CD4-positive, alpha-beta T cell treated with Interleukin-17A for 4 hours (primary cell): Measurements from ENCODE around the gene TMEM266.

ENCODE experiments used
- DNase-seq: peaks from one replicate; pipeline ENCODE4 v3.0.0-alpha.2; 2020; ENCODE audit warnings: mixed read lengths

Gene TMEM266

GRCh38 chr15:76163457-76164295 is 103.9 kb downstream of the TMEM266 start:
- DNase-seq = no peak

GRCh38 chr15:76164602-76165001 is 104.8 kb downstream of the TMEM266 start:
- no peak for DNase-seq

GRCh38 chr15:76165951-76166350 is 106.2 kb downstream of the TMEM266 start:
- DNase-seq = no peak

GRCh38 chr15:76168237-76168984 is 108.6 kb downstream of the TMEM266 start:
- DNase-seq = no peak

GRCh38 chr15:76169018-76169417 is 109.2 kb downstream of the TMEM266 start:
- no peak for DNase-seq

- DNase-seq = no peak
Measured at GRCh38 chr15:76169911-76170800, 110.4 kb downstream of the TMEM266 start.

GRCh38 chr15:76172782-76173181 is 113.0 kb downstream of the TMEM266 start:
- no peak for DNase-seq

- DNase-seq = no peak
Measured at GRCh38 chr15:76173317-76173834, 113.6 kb downstream of the TMEM266 start.

- no peak for DNase-seq
Measured at GRCh38 chr15:76174654-76175053, 114.9 kb downstream of the TMEM266 start.

GRCh38 chr15:76175442-76175841 is 115.7 kb downstream of the TMEM266 start:
- no peak for DNase-seq

GRCh38 chr15:76176059-76176458 is 116.3 kb downstream of the TMEM266 start:
- no peak for DNase-seq

- no peak for DNase-seq
Measured at GRCh38 chr15:76176487-76177085, 116.8 kb downstream of the TMEM266 start.

- DNase-seq = no peak
Measured at GRCh38 chr15:76177491-76178040, 117.8 kb downstream of the TMEM266 start.

GRCh38 chr15:76178296-76179000 is 118.7 kb downstream of the TMEM266 start:
- DNase-seq = no peak

- DNase-seq = no peak
Measured at GRCh38 chr15:76179023-76179422, 119.2 kb downstream of the TMEM266 start.

GRCh38 chr15:76180321-76180720 is 120.5 kb downstream of the TMEM266 start:
- DNase-seq = no peak

- no peak for DNase-seq
Measured at GRCh38 chr15:76181705-76182107, 121.9 kb downstream of the TMEM266 start.

- DNase-seq = no peak
Measured at GRCh38 chr15:76183930-76184649, 124.3 kb downstream of the TMEM266 start.

- DNase-seq = no peak
Measured at GRCh38 chr15:76184650-76185035, 124.9 kb downstream of the TMEM266 start.

- no peak for DNase-seq
Measured at GRCh38 chr15:76185716-76186115, 125.9 kb downstream of the TMEM266 start.

GRCh38 chr15:76187163-76187562 is 127.4 kb downstream of the TMEM266 start:
- DNase-seq = no peak
